Bone marrow (tissue), 2 donors: ENCODE measurements around the gene RNASE1.
A peak's percentile ranks its signal among the peaks of the same experiment; 100 is the strongest.

ENCODE experiments used
- DNase-seq, 2 donors: peaks; one replicate each; lab custom pipeline; 2025; lab: John Stamatoyannopoulos, UW

Gene RNASE1

DNA sequence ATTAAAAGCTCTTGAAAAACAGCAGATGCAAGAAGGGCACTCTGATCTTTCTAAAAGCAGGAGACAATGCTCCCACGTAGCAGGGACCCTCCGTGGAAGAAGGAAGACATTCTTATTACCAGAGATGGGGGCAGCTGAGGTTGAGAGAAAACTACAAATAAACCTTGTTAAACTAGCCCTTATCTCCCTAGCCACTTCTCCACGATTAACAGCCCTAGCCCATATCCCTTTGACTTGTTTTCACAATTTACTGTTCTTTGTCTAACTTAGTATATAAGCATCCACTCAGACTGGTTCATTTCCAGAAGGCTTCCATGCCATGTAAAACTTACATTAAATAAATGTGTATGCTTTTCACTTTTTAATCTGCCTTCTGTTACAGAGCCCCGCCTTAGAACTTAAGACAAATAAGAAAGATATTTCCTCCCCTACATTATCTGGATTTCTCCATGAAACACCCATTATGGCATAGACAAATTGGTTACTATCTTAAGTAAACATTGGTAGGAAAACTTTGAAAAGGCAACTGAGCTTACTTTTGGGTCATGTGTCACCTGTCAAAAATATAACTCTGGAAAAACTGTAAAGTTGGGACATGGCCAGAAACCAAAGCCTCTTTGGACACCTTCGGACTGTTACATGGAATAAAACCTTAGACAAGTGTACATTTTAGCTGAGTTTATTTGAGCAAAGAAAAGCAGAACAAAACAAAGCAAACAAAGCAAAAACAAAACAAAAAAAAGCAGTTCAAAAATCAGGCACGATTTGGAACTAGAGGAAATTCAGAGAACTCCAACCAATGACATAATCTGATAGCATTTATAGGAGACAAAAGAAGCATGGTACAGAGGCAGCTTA is 4.9 kb upstream of the RNASE1 start:
- no peak for DNase-seq

DNA sequence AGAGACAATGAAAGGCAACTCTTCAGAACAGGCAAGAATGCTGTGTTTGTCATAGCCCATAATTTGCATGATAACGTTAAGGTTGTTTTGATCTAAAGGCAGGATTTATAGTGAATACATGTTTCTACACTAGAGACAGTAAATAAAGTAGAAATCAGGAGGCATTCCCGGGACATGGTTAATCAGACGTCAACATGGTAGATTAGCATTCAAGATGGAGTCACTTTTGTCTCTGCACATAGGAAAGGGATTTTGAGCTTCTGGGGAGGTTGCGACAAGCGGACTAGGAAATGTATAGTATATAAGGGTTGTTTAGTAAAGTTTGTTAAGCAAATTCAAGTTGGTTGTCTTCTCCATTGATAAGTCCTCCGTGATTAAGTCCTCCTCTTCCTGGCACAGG is 2.8 kb upstream of the RNASE1 start:
- no peak for DNase-seq

- no peak for DNase-seq
Measured at GRCh38 chr14:20803223-20803622, 579 bp upstream of the RNASE1 start.

GRCh38 chr14:20801726-20802125 is 918 bp downstream of the RNASE1 start:
- DNase-seq = no peak

DNA sequence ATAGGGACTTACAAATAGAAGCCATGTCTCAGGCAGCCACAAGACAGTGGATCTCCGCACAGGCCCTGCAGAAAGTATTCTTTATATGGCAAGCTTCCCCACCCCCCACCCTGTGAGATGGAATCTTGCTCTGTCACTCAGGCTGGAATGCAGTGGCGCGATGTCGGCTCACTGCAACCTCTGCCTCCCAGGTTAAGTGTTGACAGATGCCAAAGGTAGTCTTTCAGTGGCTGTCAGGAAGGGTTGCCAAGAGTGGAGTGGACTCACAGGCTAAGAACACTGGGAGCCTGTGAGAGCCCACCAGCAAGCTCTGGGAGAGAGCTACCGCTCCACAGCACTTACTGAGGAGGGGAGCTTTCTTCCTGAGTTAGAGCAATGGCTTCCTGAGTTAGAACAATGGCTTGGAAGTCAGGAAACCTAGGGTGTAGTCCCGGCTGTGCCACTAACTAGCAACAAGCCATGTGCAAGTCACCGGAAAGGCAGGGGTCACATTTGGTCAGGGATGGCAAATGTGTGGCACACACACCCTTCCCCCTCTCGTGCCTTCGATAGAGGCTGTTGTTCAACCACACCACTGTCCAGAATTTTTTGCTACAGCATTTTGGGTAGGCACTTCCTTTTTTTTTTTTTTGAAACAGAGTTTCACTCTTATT is 2.6 kb downstream of the RNASE1 start:
- peak in 1 of 2 donors; percentile 32 for DNase-seq

DNA sequence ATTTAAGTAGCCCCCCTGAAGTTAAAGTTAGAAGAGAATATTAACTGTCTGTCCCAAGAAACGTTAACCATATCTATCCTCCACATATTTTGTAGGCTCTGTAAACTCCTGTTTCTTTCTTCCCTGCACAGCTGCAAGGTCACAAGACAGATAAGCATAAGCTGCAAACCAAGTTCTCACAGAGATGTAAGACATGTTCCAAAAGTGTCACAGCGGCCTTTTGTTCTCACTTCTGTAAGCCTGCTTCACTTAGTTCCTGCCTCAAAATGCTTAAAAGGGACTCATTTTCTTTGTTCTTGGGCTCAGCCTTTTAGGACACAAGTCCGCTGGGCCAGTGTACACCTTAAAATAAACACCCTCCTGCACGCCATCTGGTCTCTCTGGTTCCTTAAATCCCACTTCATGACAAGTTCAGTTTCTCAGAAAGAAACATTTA is 3.2 kb downstream of the RNASE1 start:
- no peak for DNase-seq

GRCh38 chr14:20798932-20799331 is 3.7 kb downstream of the RNASE1 start:
- no peak for DNase-seq

GRCh38 chr14:20798318-20798717 is 4.3 kb downstream of the RNASE1 start:
- no peak for DNase-seq

DNA sequence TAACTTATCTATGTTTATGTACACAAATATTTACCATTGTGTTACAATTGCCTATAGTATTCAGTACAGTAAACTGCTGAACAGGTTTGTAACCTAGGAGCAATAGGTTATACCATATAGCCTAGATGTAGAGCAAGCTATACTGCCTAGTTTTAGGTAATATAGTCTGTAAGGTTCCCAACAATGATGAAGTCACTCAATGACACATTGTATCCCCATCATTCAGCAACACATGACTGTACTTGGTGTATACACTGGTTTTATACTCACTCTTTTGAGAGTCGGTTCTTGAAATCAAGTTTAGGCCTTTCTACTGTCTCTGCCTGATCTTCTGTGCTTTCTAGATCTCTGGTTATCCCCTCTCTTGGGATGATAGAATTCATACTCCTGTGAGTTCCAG is 5.5 kb downstream of the RNASE1 start:
- DNase-seq = no peak

- DNase-seq = no peak
Measured at GRCh38 chr14:20794644-20795369, 7.8 kb downstream of the RNASE1 start.

DNA sequence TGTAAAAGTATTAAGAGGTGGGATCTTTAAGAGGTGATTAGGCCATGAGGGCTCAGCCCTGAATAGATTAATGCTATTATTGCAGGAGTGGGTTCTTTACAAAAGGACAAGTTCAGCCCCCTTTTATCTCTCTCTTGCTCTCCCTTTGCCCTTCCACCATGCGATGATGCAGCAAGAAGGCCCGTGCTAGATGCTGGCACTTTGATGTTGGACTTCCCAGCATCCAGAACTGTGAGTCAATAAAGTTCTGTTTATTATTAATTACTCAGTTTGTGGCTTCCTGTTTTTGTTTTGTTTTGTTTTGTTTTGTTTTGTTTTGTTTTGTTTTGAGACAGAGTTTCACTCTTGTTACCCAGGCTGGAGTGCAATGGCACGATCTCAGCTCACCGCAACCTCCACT is 10.1 kb downstream of the RNASE1 start:
- no peak for DNase-seq

GRCh38 chr14:20791597-20791996 is 11.0 kb downstream of the RNASE1 start:
- DNase-seq = no peak

- no peak for DNase-seq
Measured at GRCh38 chr14:20791187-20791586, 11.5 kb downstream of the RNASE1 start.

- no peak for DNase-seq
Measured at GRCh38 chr14:20790464-20791116, 12.1 kb downstream of the RNASE1 start.

- no peak for DNase-seq
Measured at GRCh38 chr14:20789230-20789813, 13.3 kb downstream of the RNASE1 start.

DNA sequence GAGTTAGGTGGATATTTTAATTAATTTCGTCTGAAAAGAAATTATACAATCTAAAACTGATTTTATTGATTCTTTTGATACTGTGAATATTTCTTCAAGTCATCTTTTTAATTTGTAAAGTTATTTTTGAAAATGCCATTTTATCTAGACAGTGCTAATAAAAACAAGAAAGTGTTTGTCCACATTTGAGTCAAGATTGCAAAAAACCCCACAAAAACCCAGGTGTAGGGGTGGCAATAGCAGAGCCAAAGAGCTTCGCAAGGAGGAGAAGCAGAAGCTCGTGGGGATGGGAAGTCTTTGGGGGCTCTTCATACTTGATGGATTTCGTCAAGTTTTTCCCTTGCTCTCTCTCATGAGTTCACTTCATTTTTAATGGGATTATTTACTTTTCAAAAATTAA is 15.6 kb downstream of the RNASE1 start:
- DNase-seq = no peak

GRCh38 chr14:20782280-20782890 is 20.3 kb downstream of the RNASE1 start:
- DNase-seq = peak in 1 of 2 donors; percentile 23

GRCh38 chr14:20781803-20782202 is 20.8 kb downstream of the RNASE1 start:
- DNase-seq = no peak

DNA sequence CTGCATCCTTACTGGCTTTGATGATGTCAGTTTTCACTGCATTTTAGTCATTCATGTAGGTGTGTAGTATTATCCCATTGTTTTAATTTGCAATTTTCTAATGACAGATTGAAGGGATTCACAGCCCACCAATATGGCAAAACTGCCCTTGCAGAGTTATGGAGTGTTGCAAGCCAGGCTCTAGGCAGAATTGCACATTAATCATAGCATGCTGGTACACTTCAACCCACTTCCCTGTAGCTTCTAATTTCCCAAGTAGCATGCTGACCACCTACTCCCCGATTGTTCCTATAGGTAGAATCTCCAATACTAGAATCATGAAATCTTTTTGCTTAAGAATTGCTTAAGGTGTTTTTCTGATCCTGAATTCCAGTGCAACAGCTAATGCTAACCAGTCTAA is 26.7 kb downstream of the RNASE1 start:
- no peak for DNase-seq

GRCh38 chr14:20775043-20775442 is 27.6 kb downstream of the RNASE1 start:
- no peak for DNase-seq

DNA sequence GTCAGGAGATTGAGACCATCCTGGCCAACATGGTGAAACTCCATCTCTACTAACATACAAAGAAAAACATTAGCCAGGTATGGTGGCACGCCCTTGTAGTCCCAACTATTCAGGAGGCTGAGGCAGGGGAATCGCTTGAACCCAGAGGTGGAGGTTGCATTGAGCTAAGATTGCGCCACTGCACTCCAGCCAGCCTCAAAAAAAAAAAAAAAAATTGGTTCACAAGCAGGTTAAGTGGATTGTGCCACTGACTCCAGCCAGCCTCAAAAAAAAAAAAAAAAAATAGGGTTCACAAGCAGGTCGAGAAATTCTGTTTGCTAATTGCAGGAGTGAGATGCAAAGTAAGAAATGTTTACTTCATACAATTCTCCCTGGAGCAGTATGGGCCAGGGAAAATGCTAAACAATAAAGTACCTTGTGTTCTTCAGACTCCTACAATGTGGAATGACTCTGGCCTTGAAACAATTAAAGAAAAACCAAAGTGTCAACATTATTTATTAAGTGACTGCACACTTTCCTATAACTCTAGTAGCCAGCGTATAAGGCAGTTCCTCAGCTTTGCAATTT is 28.3 kb downstream of the RNASE1 start:
- no peak for DNase-seq
